ENCODE data around the gene ANKRD34A. TPM values are rescaled to one million over a fixed set of nuclear protein-coding genes. Genes with fewer than 3 reads are reported as not detected.
A peak's percentile ranks its signal among the peaks of the same experiment; 100 is the strongest.

Gene ANKRD34A
- polyA plus RNA-seq, 4 donors = 0.31 to 1.1 (median 0.51) TPM

DNA sequence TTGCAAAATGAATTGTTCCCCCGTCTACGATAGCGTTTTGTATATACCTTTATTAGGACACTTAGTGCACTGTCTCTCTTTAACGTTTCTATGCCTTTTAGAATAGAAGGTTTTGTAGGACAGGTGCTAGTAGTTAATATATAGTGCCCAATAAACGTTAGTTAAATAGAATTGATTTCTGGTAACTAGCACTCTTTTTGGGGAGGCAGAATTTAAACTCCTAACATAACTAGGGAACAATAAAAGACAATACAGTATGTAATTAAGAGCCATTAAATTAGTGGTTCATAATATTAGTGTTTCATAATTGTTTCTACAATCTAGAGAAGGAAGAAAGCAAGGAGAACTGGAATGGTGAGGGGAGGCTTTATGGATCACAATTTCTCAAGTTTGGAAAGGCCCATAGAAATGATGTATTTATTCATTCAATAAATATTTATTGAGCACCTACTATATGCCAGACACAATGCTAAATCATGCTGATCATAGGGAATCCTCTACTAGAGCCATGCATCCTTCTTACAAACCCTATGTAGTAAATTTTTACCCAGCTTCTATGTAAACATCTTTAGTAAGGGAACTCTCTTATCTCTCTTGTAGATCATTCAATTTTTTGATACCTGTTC is 857 bp upstream of the ANKRD34A start:
- peaks cover 2 to 35% (median 7%) of the 10 kb centered on the region in 3 donors for H3K4me1 ChIP-seq (ENCODE audit: control insufficient read depth in 3 of 3, insufficient read depth in 2 of 3, low read depth in 1 of 3, low read length in 2 of 3)
- H3K9me3 ChIP-seq (ENCODE audit: control insufficient read depth in 2 of 2, insufficient read depth in 1 of 2, low read depth in 1 of 2, low read length in 1 of 2) = peaks cover 0 to 7% of the 10 kb centered on the region in 2 donors
- WGBS, 3 donors = 0 to 1% (median 0%) methylated on average over 5 of the region's 5 CpGs
- H3K27ac ChIP-seq (ENCODE audit: low read depth in 1 of 3, low read length in 2 of 3) = peak overlapping the region; percentile 60 to 96 (median 83)
- FAIRE-seq (no peak), DNase-seq (no peak)
- peaks cover 0 to 38% (median 0%) of the 10 kb centered on the region in 3 donors for H3K27me3 ChIP-seq (ENCODE audit: control insufficient read depth in 3 of 3, insufficient read depth in 3 of 3, low read length in 3 of 3)
- H3K36me3 ChIP-seq (ENCODE audit: control insufficient read depth in 3 of 3, insufficient read depth in 2 of 3, low read depth in 1 of 3, low read length in 3 of 3) = no peaks in the 10 kb centered on the region
- H3K4me3 ChIP-seq (ENCODE audit: low read depth in 1 of 3, low read length in 3 of 3) = peak overlapping the region; percentile 50 to 69 (median 56)

DNA sequence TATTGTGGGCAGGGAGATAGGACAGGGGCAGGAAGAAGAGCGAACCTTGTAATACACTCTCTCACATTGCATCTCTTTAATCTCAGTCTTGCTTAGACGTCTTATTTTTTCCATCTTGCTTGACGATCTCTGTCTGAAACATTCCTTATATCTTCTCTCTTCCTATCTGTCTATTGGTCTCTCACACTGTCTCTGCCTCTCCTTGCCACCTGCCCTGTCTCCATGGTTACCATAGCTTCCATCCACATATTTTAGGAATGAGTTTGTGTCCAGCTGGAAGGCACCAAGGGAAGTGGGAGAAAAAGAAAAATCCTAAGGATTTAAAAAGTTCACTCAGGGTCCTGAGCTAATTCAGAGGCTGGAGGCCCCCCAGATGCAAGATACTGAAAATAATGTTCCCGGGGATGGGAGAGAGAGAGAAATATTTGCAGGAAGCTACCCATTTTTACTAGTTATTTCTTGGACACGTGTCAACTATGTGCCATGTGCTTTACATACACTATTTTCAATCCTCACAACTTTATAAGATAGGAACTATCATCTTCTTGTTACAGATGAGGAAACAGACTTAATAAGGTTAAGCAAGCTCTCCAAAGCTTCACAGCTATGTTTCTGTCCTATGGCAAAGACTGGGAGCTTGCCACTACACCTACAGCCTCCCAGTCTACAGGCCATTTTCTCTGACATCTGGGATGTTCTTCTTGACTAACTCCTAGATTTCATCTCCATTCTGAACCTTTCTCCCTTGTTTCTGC is 933 bp downstream of the ANKRD34A start:
- DNase-seq (no peak), FAIRE-seq (no peak)
- Histone ChIP-seq H3K27me3 (ENCODE audit: control insufficient read depth in 3 of 3, insufficient read depth in 3 of 3, low read length in 3 of 3) (peaks cover 0 to 55% (median 0%) of the 10 kb centered on the region in 3 donors), H3K4me1 (ENCODE audit: control insufficient read depth in 3 of 3, insufficient read depth in 2 of 3, low read depth in 1 of 3, low read length in 2 of 3) (peaks cover 2 to 39% (median 7%) of the 10 kb centered on the region in 3 donors), H3K4me3 (ENCODE audit: low read depth in 1 of 3, low read length in 3 of 3) (peak overlapping the region; percentile 50 to 69 (median 56)), H3K27ac (ENCODE audit: low read depth in 1 of 3, low read length in 2 of 3) (peak overlapping the region in 2 of 3 donors; percentile 83 to 96), H3K36me3 (ENCODE audit: control insufficient read depth in 3 of 3, insufficient read depth in 2 of 3, low read depth in 1 of 3, low read length in 3 of 3) (no peaks in the 10 kb centered on the region), H3K9me3 (ENCODE audit: control insufficient read depth in 2 of 2, insufficient read depth in 1 of 2, low read depth in 1 of 2, low read length in 1 of 2) (peaks cover 0 to 7% of the 10 kb centered on the region in 2 donors)
- 24 to 35% (median 33%) methylated on average over 5 of the region's 5 CpGs for WGBS, 3 donors

DNA sequence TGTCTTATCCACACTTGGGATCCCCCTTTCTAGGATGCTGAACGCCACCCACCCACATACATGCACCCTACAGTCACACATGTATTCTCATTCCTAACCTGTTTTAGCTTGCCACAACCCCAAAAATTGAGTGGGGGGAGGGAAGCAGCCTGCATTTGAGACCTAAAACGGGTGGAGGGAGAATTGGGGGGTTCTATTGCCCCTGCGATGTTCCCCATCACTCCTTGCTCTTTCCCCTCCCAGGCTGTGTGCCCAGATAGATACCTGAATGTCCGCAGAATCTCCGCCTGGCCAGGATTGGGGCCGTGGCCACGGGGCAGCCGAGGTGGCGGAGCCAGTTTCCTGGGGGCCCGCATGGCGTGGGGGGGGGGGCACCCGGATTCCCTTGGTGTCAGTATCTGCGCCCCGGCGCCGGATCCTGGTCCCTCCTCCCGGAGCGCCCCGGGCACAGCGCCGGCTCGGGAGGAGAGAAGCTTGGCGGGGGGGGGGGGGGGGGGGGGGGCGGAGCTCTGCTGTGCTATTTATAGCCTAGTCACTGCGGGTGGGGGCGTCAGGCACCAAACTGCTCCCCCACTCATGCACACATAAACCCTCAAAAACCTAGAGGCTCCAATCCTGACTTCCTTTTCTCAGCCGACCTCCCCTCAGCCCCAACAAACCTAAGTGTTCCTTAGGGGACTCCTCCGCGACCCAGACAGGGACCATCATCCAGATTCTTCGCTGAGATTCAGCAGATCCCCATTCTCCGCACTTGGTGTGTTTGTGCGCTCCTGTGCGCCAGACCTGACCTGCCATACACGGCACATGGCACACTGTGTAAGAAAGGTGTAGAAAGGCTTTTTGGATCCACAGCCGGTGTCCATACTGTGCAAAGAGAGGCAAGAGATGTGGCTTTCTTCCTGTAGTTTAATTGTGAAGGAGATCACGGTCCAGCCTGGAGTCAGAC is 1.9 kb downstream of the ANKRD34A start:
- FAIRE-seq (no peak), DNase-seq (peak in 1 of 2 donors; percentile 32)
- no peaks in the 10 kb centered on the region for H3K36me3 ChIP-seq (ENCODE audit: control insufficient read depth in 3 of 3, insufficient read depth in 2 of 3, low read depth in 1 of 3, low read length in 3 of 3)
- H3K27me3 ChIP-seq (ENCODE audit: control insufficient read depth in 3 of 3, insufficient read depth in 3 of 3, low read length in 3 of 3) = peaks cover 0 to 55% (median 0%) of the 10 kb centered on the region in 3 donors
- H3K9me3 ChIP-seq (ENCODE audit: control insufficient read depth in 2 of 2, insufficient read depth in 1 of 2, low read depth in 1 of 2, low read length in 1 of 2) = peaks cover 0 to 5% of the 10 kb centered on the region in 2 donors
- peak overlapping the region in 2 of 3 donors; percentile 2 to 27 for H3K27ac ChIP-seq (ENCODE audit: low read depth in 1 of 3, low read length in 2 of 3)
- H3K4me3 ChIP-seq (ENCODE audit: low read depth in 1 of 3, low read length in 3 of 3) = peak overlapping the region in 2 of 3 donors; percentile 44 to 65
- WGBS, 3 donors = 2 to 5% (median 3%) methylated on average over 20 to 29 of the region's 36 CpGs
- H3K4me1 ChIP-seq (ENCODE audit: control insufficient read depth in 3 of 3, insufficient read depth in 2 of 3, low read depth in 1 of 3, low read length in 2 of 3) = peaks cover 2 to 43% (median 7%) of the 10 kb centered on the region in 3 donors

DNA sequence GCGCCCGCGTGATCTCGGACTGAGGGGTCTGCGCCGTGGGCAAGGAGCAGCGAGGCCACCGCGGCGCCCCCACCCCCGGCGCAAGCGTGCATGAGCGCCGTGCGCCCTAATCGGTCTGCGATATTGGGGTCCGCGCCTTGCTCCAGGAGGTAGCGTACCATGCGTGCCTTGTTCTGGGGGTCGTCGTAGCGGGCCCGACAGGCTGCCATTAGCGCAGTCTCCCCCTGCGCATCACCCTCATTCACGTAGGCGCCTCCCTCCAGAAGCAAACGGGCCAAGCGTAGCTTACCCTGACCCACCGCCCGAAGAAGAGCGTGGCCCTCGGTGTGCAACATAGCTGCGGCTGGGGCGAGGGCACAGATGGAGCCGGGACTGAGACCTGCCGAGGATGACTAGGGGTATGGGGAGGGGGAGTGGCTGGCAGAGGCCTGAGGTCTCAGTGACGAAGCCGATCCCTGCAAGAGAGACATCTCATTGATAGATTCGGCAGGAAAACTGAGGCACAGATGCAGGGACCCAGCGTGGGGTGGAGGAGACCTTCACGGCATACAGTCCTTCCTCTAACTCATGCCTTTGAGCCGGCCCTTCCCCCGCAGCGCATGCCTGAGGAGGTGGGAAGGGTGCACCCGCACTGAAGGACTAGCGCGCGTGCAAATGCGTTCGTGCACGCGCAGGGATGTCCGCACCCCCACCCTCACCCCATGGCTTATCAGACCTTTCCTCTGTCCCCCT is 2.8 kb downstream of the ANKRD34A start:
- 1% methylated on average over 48 to 57 of the region's 57 CpGs for WGBS, 3 donors
- FAIRE-seq = no peak
- peaks cover 0 to 58% (median 0%) of the 10 kb centered on the region in 3 donors for H3K27me3 ChIP-seq (ENCODE audit: control insufficient read depth in 3 of 3, insufficient read depth in 3 of 3, low read length in 3 of 3)

DNA sequence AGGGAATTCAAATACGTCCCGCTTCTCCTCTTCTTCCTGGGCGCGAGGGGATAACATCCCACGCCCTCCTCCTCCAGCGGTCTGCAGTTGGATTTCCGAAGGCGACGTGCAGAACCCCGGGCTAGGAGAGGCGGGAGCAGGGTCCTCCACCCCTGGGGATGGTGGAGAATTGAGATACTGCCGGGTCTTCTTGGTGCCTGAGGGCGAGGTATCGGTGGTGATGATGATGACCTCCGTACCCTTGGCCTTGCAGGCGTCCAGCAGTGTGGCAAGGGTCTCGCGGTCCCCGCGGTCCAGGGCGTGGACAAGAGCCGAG is 3.3 kb downstream of the ANKRD34A start:
- H3K4me1 ChIP-seq (ENCODE audit: control insufficient read depth in 3 of 3, insufficient read depth in 2 of 3, low read depth in 1 of 3, low read length in 2 of 3) = peaks cover 2 to 43% (median 7%) of the 10 kb centered on the region in 3 donors
- no peaks in the 10 kb centered on the region for H3K9me3 ChIP-seq (ENCODE audit: control insufficient read depth in 2 of 2, insufficient read depth in 1 of 2, low read depth in 1 of 2, low read length in 1 of 2)
- H3K36me3 ChIP-seq (ENCODE audit: control insufficient read depth in 3 of 3, insufficient read depth in 2 of 3, low read depth in 1 of 3, low read length in 3 of 3) = no peaks in the 10 kb centered on the region
- H3K27me3 ChIP-seq (ENCODE audit: control insufficient read depth in 3 of 3, insufficient read depth in 3 of 3, low read length in 3 of 3) = peaks cover 0 to 58% (median 0%) of the 10 kb centered on the region in 3 donors
- no peak for DNase-seq
- FAIRE-seq = no peak
- peak overlapping the region in 2 of 3 donors; percentile 70 to 83 for H3K27ac ChIP-seq (ENCODE audit: low read depth in 1 of 3, low read length in 2 of 3)
- 0 to 2% (median 1%) methylated on average over 14 to 22 of the region's 22 CpGs for WGBS, 3 donors
- peak overlapping the region; percentile 38 to 65 (median 44) for H3K4me3 ChIP-seq (ENCODE audit: low read depth in 1 of 3, low read length in 3 of 3)

More for the DNA sequence above, 2.8 kb downstream of the ANKRD34A start:
- Histone ChIP-seq H3K4me1 (ENCODE audit: control insufficient read depth in 3 of 3, insufficient read depth in 2 of 3, low read depth in 1 of 3, low read length in 2 of 3) (peaks cover 2 to 43% (median 7%) of the 10 kb centered on the region in 3 donors), H3K9me3 (ENCODE audit: control insufficient read depth in 2 of 2, insufficient read depth in 1 of 2, low read depth in 1 of 2, low read length in 1 of 2) (no peaks in the 10 kb centered on the region), H3K4me3 (ENCODE audit: low read depth in 1 of 3, low read length in 3 of 3) (peak overlapping the region; percentile 38 to 65 (median 44)), H3K27ac (ENCODE audit: low read depth in 1 of 3, low read length in 2 of 3) (peak overlapping the region in 1 of 3 donors; percentile 83), H3K36me3 (ENCODE audit: control insufficient read depth in 3 of 3, insufficient read depth in 2 of 3, low read depth in 1 of 3, low read length in 3 of 3) (no peaks in the 10 kb centered on the region)
- DNase-seq = peak in 1 of 2 donors; percentile 38

DNA sequence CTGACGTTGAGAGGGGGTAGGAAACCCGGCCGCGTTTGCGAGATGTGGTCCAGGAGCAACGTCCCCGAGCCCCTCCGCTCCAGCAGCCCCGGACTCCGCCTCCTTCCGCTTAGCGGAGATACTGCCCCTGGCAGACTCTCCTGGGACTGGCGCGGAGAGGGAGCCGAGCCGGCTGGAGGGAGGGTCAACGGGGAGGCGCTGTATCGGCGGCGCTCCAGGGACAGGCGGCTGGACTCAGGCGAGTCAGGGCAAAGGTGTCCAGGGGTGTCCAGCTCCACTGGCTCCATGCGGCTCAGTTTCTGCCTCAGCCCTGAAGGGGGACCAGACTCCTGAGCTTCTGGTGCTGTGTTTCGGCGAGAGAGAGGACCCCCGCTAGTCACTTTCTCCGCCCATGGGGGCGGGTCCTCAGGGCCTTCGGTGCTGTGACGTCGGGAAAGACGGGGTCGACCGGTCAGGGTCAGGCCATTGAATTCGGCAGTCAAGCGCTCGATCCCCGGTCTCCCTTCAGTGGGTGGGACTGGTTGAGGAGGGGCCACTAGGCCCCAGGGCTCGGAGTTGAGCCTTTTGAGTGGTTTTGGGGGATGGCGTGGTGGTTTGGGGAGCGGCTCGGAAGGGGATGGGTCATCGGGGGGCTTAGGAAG is 3.8 kb downstream of the ANKRD34A start:
- DNase-seq (peak; percentile 46 to 76), FAIRE-seq (no peak)
- H3K4me3 ChIP-seq (ENCODE audit: low read depth in 1 of 3, low read length in 3 of 3) = peak overlapping the region; percentile 38 to 65 (median 44)
- H3K27ac ChIP-seq (ENCODE audit: low read depth in 1 of 3, low read length in 2 of 3) = peak overlapping the region in 2 of 3 donors; percentile 70 to 83
- peaks cover 0 to 61% (median 0%) of the 10 kb centered on the region in 3 donors for H3K27me3 ChIP-seq (ENCODE audit: control insufficient read depth in 3 of 3, insufficient read depth in 3 of 3, low read length in 3 of 3)
- H3K9me3 ChIP-seq (ENCODE audit: control insufficient read depth in 2 of 2, insufficient read depth in 1 of 2, low read depth in 1 of 2, low read length in 1 of 2) = no peaks in the 10 kb centered on the region
- peaks cover 2 to 43% (median 10%) of the 10 kb centered on the region in 3 donors for H3K4me1 ChIP-seq (ENCODE audit: control insufficient read depth in 3 of 3, insufficient read depth in 2 of 3, low read depth in 1 of 3, low read length in 2 of 3)
- 0 to 2% (median 0%) methylated on average over 39 to 44 of the region's 44 CpGs for WGBS, 3 donors
- H3K36me3 ChIP-seq (ENCODE audit: control insufficient read depth in 3 of 3, insufficient read depth in 2 of 3, low read depth in 1 of 3, low read length in 3 of 3) = no peaks in the 10 kb centered on the region

DNA sequence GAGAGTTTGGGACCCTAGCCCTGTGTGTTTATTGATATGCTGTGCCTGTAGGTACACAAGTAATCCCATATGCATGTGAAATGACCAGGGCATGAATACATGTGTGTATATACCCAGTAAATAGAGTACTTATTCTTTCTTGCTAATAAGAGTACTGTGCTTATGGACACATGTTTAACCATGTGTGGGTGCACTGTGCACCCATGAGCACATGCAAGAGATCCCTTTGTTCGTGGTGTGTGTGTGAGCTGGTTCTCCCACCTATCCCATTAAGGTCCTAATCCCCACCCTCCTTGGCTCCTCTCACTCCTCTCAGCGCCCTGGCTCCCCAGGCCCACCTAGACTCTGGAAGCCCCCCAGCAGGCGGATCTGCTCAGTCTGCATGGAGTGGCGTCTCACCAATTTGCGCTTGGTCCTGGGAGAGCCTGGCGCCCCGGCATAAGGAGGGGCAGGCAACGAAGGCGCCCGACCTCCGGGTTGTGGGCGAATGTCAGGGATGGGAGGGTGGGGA is 4.4 kb downstream of the ANKRD34A start:
- no peaks in the 10 kb centered on the region for H3K36me3 ChIP-seq (ENCODE audit: control insufficient read depth in 3 of 3, insufficient read depth in 2 of 3, low read depth in 1 of 3, low read length in 3 of 3)
- H3K9me3 ChIP-seq (ENCODE audit: control insufficient read depth in 2 of 2, insufficient read depth in 1 of 2, low read depth in 1 of 2, low read length in 1 of 2) = no peaks in the 10 kb centered on the region
- 3 to 16% (median 11%) methylated on average over 12 of the region's 12 CpGs for WGBS, 3 donors
- peak overlapping the region in 2 of 3 donors; percentile 70 to 83 for H3K27ac ChIP-seq (ENCODE audit: low read depth in 1 of 3, low read length in 2 of 3)
- FAIRE-seq = no peak
- peak in 1 of 2 donors; percentile 20 for DNase-seq
- peaks cover 0 to 62% (median 0%) of the 10 kb centered on the region in 3 donors for H3K27me3 ChIP-seq (ENCODE audit: control insufficient read depth in 3 of 3, insufficient read depth in 3 of 3, low read length in 3 of 3)
- H3K4me1 ChIP-seq (ENCODE audit: control insufficient read depth in 3 of 3, insufficient read depth in 2 of 3, low read depth in 1 of 3, low read length in 2 of 3) = peaks cover 2 to 43% (median 14%) of the 10 kb centered on the region in 3 donors
- H3K4me3 ChIP-seq (ENCODE audit: low read depth in 1 of 3, low read length in 3 of 3) = peak overlapping the region in 2 of 3 donors; percentile 44 to 65

Data from small intestine (tissue), 7 donors.